ENCODE measurements around the gene AHDC1. TPM values are rescaled to one million over a fixed set of nuclear protein-coding genes. Genes with fewer than 3 reads are reported as not detected.
"Not testable (repeated sequence)": the region's sequence is repeated elsewhere in the genome, so short reads cannot be mapped to it uniquely, and the experiment has no call there.

The AHDC1 gene
- total and polyA plus RNA-seq, 8 donors: 10.4 to 27.5 (median 14.9) TPM

GRCh38 chr1:27623327-27624212 lies 19.6 kb upstream of the AHDC1 start:
- intact Hi-C loops (cut with DNase I): no loop called here
- 86 to 96% methylated on average over 13 of the region's 13 CpGs for WGBS, 2 donors

GRCh38 chr1:27622828-27623227 lies 18.9 kb upstream of the AHDC1 start:
- TF ChIP-seq CTCF (IDR thresholded peaks at IDR 0.05): no peak
- Histone ChIP-seq H3K9me3 (no peaks in the 10 kb centered on the region), H3K27me3 (no peaks in the 10 kb centered on the region), H3K4me1 (no peaks in the 10 kb centered on the region), H3K27ac (no peak overlapping the region), H3K36me3 (no peaks in the 10 kb centered on the region), H3K4me3 (no peak overlapping the region)
- ATAC-seq: no peak
- 84 to 88% methylated on average over 4 of the region's 4 CpGs for WGBS, 2 donors
- no peak for FAIRE-seq
- peak in 1 of 6 donors; percentile 6 for DNase-seq
- intact Hi-C loops (cut with DNase I): no loop called here

More at GRCh38 chr1:27623327-27624212, 19.6 kb upstream of the AHDC1 start:
- DNase-seq: peak in 1 of 6 donors; percentile 39
- H3K4me1 ChIP-seq: no peaks in the 10 kb centered on the region
- no peak for FAIRE-seq
- no peaks in the 10 kb centered on the region for H3K9me3 ChIP-seq
- no peak for TF ChIP-seq CTCF (IDR thresholded peaks at IDR 0.05)
- no peak for ATAC-seq
- no peaks in the 10 kb centered on the region for H3K27me3 ChIP-seq
- no peaks in the 10 kb centered on the region for H3K36me3 ChIP-seq
- H3K4me3 ChIP-seq: no peak overlapping the region
- no peak overlapping the region for H3K27ac ChIP-seq

- H3K9me3 ChIP-seq: no peaks in the 10 kb centered on the region
- H3K27ac ChIP-seq: no peak overlapping the region
- H3K27me3 ChIP-seq: no peaks in the 10 kb centered on the region
- H3K36me3 ChIP-seq: no peaks in the 10 kb centered on the region
- intact Hi-C loops (cut with DNase I): no loop called here
- ATAC-seq (peak in 2 of 4 donors; percentile 42 to 44), FAIRE-seq (no peak), DNase-seq (peak in 1 of 6 donors; percentile 33)
- WGBS, 2 donors: 34 to 40% methylated on average over 7 of the region's 7 CpGs
- no peak for TF ChIP-seq CTCF (IDR thresholded peaks at IDR 0.05)
- no peak overlapping the region for H3K4me3 ChIP-seq
- H3K4me1 ChIP-seq: no peaks in the 10 kb centered on the region
Observed at GRCh38 chr1:27621051-27621920, 17.3 kb upstream of the AHDC1 start.

GRCh38 chr1:27619782-27620438 lies 16.0 kb upstream of the AHDC1 start:
- H3K4me1 ChIP-seq; H3K36me3 ChIP-seq; H3K4me3 ChIP-seq; H3K27me3 ChIP-seq; intact Hi-C loops (cut with DNase I); H3K27ac ChIP-seq; ATAC-seq; H3K9me3 ChIP-seq; FAIRE-seq; DNase-seq: not testable (repeated sequence)
- 90 to 96% methylated on average over 7 of the region's 7 CpGs for WGBS, 2 donors

Data from pancreas (tissue), 10 donors.